Breast epithelium (tissue), 4 donors: ENCODE results near the gene PAAF1. TPM values are rescaled to one million over a fixed set of nuclear protein-coding genes. Genes with fewer than 3 reads are reported as not detected.
"Not testable (repeated sequence)": the region's sequence is repeated elsewhere in the genome, so short reads cannot be mapped to it uniquely, and the experiment has no call there.

ENCODE experiments used
- DNase-seq, 2 donors: peaks; one replicate each; pipeline ENCODE4 v3.0.0-alpha.2; 2019; ENCODE audit warnings: low spot score in 2 of 2
- H3K27ac ChIP-seq, 2 donors: fragments of 200-600 bp; sonication (generic) in 1 of 2; one replicate each; pipeline ENCODE4 v1.5.1; 2016 to 2019; ENCODE audit warnings: mild to moderate bottlenecking in 1 of 2
- H3K27me3 ChIP-seq, 2 donors: fragments of 200-600 bp; sonication (generic) in 1 of 2; one replicate each; pipeline versions ENCODE4 v1.5.1 to v1.6.0; 2017 to 2019; ENCODE audit warnings: control low read depth in 1 of 2, mild to moderate bottlenecking in 1 of 2
- H3K36me3 ChIP-seq: fragments of 200-600 bp; one replicate; pipeline ENCODE4 v1.5.1; 2019
- H3K4me1 ChIP-seq, 2 donors: fragments of 200-600 bp; sonication (generic); one replicate each; pipeline ENCODE4 v1.5.1; 2016 to 2019; ENCODE audit warnings: control low read depth in 1 of 2
- H3K4me3 ChIP-seq, 3 donors: fragments of 200-600 bp; sonication (generic); 1 replicate in 2 of 3; 2 replicates in 1 of 3; pipeline ENCODE4 v1.5.1; 2016 to 2019; ENCODE audit warnings: mild to moderate bottlenecking in 3 of 3, moderate library complexity in 2 of 3
- H3K9me3 ChIP-seq, 2 donors: fragments of 200-600 bp; sonication (generic) in 1 of 2; one replicate each; pipeline ENCODE4 v1.5.1; 2016 to 2019; ENCODE audit warnings: control low read depth in 1 of 2
- CTCF ChIP-seq, 3 donors: fragments of 450-650 bp; IDR thresholded peaks; one replicate each; pipeline ENCODE4 v1.5.1; 2016 to 2017; ENCODE audit warnings: antibody characterized with exemption in 3 of 3, mild to moderate bottlenecking in 3 of 3, moderate library complexity in 3 of 3
- POLR2A ChIP-seq: fragments of 450-650 bp; IDR thresholded peaks from one replicate; pipeline ENCODE4 v1.6.1; 2016; ENCODE audit warnings: antibody characterized with exemption, mild to moderate bottlenecking, moderate library complexity
- POLR2AphosphoS5 ChIP-seq, 3 donors: sonication (generic); formaldehyde crosslinking; IDR thresholded peaks; one replicate each; pipeline ENCODE4 v1.6.1; 2017; ENCODE audit warnings: antibody characterized with exemption in 3 of 3
- intact Hi-C: fragments of 100-400 bp; cut with DNase I; formaldehyde crosslinking; loops from one replicate; pipeline ENCODE4 v1.15.1; 2023; ENCODE audit warnings: low total_unique reads
- total RNA-seq, 3 donors: library from RNA; depleted of rRNA; stranded (reverse); fragments of >200 nt; gene quantifications; one replicate each; pipeline ENCODE4 v1.1.0, GENCODE V29; 2016

Gene PAAF1
- total RNA-seq, 3 donors from 2014 or later: 8.5 to 19.0 (median 9.5) TPM

- Histone ChIP-seq H3K27me3 (no peaks in the 10 kb centered on the region), H3K4me1 (no peaks in the 10 kb centered on the region), H3K27ac (no peak overlapping the region), H3K9me3 (no peaks in the 10 kb centered on the region), H3K36me3 (peaks cover 10% of the 10 kb centered on the region), H3K4me3 (no peak overlapping the region)
- DNase-seq: no peak
- TF ChIP-seq POLR2AphosphoS5 (IDR thresholded peaks at IDR 0.05) (no peak), CTCF (IDR thresholded peaks at IDR 0.05) (no peak), POLR2A (no peak)
- intact Hi-C loops: no loop called here
These were observed 6.5 kb upstream of the PAAF1 start for GRCh38 chr11:73870261-73870660.

GRCh38 chr11:73872749-73873357, 3.9 kb upstream of the PAAF1 start:
- intact Hi-C loops: no loop called here
- Histone ChIP-seq H3K27ac (no peak overlapping the region), H3K9me3 (no peaks in the 10 kb centered on the region), H3K27me3 (no peaks in the 10 kb centered on the region), H3K4me3 (no peak overlapping the region), H3K4me1 (no peaks in the 10 kb centered on the region), H3K36me3 (peaks cover 10% of the 10 kb centered on the region)
- TF ChIP-seq CTCF (IDR thresholded peaks at IDR 0.05): no peak
- TF ChIP-seq POLR2A: no peak
- no peak for TF ChIP-seq POLR2AphosphoS5 (IDR thresholded peaks at IDR 0.05)
- no peak for DNase-seq

GRCh38 chr11:73875380-73875779, 1.4 kb upstream of the PAAF1 start:
- no peak overlapping the region for H3K27ac ChIP-seq
- no peak for DNase-seq
- no peaks in the 10 kb centered on the region for H3K27me3 ChIP-seq
- no peak for TF ChIP-seq CTCF (IDR thresholded peaks at IDR 0.05)
- no peak for TF ChIP-seq POLR2A
- intact Hi-C loops: no loop called here
- H3K9me3 ChIP-seq: no peaks in the 10 kb centered on the region
- peaks cover 10% of the 10 kb centered on the region for H3K36me3 ChIP-seq
- peak overlapping the region in 2 of 3 donors; percentile 71 to 84 for H3K4me3 ChIP-seq
- H3K4me1 ChIP-seq: no peaks in the 10 kb centered on the region

- Histone ChIP-seq H3K4me1 (no peaks in the 10 kb centered on the region), H3K9me3 (no peaks in the 10 kb centered on the region), H3K27me3 (no peaks in the 10 kb centered on the region), H3K36me3 (peaks cover 10% of the 10 kb centered on the region), H3K4me3 (peak overlapping the region; percentile 62 to 84 (median 71)), H3K27ac (peak overlapping the region in 1 of 2 donors; percentile 88)
- DNase-seq: no peak
- intact Hi-C loops: no loop called here
- TF ChIP-seq POLR2A: no peak
- no peak for TF ChIP-seq POLR2AphosphoS5 (IDR thresholded peaks at IDR 0.05)
- no peak for TF ChIP-seq CTCF (IDR thresholded peaks at IDR 0.05)
These were observed 959 bp upstream of the PAAF1 start for GRCh38 chr11:73875840-73876239.

GRCh38 chr11:73878771-73879170, 2.0 kb downstream of the PAAF1 start:
- Histone ChIP-seq H3K4me1 (no peaks in the 10 kb centered on the region), H3K4me3 (no peak overlapping the region), H3K27ac (no peak overlapping the region), H3K9me3 (no peaks in the 10 kb centered on the region), H3K36me3 (no peaks in the 10 kb centered on the region), H3K27me3 (no peaks in the 10 kb centered on the region)
- TF ChIP-seq POLR2AphosphoS5 (IDR thresholded peaks at IDR 0.05) (no peak), POLR2A (no peak), CTCF (IDR thresholded peaks at IDR 0.05) (no peak)
- DNase-seq: no peak
- intact Hi-C loops: no loop called here

GRCh38 chr11:73880449-73880848, 3.6 kb downstream of the PAAF1 start:
- H3K36me3 ChIP-seq, DNase-seq, intact Hi-C loops, H3K4me3 ChIP-seq, H3K27ac ChIP-seq, H3K4me1 ChIP-seq, H3K27me3 ChIP-seq, H3K9me3 ChIP-seq: not testable (repeated sequence)
